T47D (cell line): ENCODE measurements around the gene F11R.
"Not testable (repeated sequence)": the region's sequence is repeated elsewhere in the genome, so short reads cannot be mapped to it uniquely, and the experiment has no call there.

Experiments
- DNase-seq, 2 experiments: peaks; one replicate each; pipeline versions ENCODE4 v3.0.0 to v3.0.0-alpha.2; 2011 to 2012; ENCODE audit warnings: low read depth in 1 of 2, low spot score in 1 of 2
- JUND ChIP-seq: IDR thresholded peaks from 2 replicates; pipeline ENCODE4 v1.6.1; 2012; ENCODE audit warnings: low read depth
- in situ Hi-C: cut with HindIII; loops from 2 replicates; pipeline ENCODE4 v1.10.0; 2016; ENCODE audit warnings: low sequenced_read_pairs, low pct_unique_long_range_greater_than_20kb

The F11R gene

GRCh38 chr1:161020509-161021164, at the start of gene F11R:
F11R (minus strand) TSS chr1:161021152; CDS start chr1:161021073, 79 bp downstream.
- 0 out of 2 replicates have a peak, but pooled peaks have one; percentile 12 for TF ChIP-seq JUND
- in situ Hi-C loops: no loop called here
- peak; percentile 53 to 70 for DNase-seq

- in situ Hi-C loops: no loop called here
- no peak for DNase-seq
- no peak for TF ChIP-seq JUND
Measured at GRCh38 chr1:161069731-161070270, 48.8 kb upstream of the F11R start, which contains the start of gene ARHGAP30. ARHGAP30 (minus strand) TSS chr1:161069891; CDS start chr1:161069624, 267 bp downstream.

- in situ Hi-C loops: no loop called here
- TF ChIP-seq JUND: no peak
- no peak for DNase-seq
Measured at GRCh38 chr1:161069241-161069640, 48.3 kb upstream of the F11R start.

GRCh38 chr1:161068306-161069234, 47.6 kb upstream of the F11R start:
- no peak for TF ChIP-seq JUND
- no peak for DNase-seq
- in situ Hi-C loops: no loop called here

- in situ Hi-C loops: no loop called here
- DNase-seq: no peak
- no peak for TF ChIP-seq JUND
Measured at GRCh38 chr1:161066694-161067093, 45.7 kb upstream of the F11R start.

GRCh38 chr1:161065681-161066080, 44.7 kb upstream of the F11R start:
- in situ Hi-C loops, DNase-seq: not testable (repeated sequence)

- in situ Hi-C loops, DNase-seq: not testable (repeated sequence)
Measured at GRCh38 chr1:161063936-161064335, 43.0 kb upstream of the F11R start.

GRCh38 chr1:161061419-161061818, 40.5 kb upstream of the F11R start:
- no peak for TF ChIP-seq JUND
- in situ Hi-C loops: no loop called here
- DNase-seq: no peak

- TF ChIP-seq JUND: no peak
- DNase-seq: no peak
- in situ Hi-C loops: no loop called here
Measured at GRCh38 chr1:161059293-161059692, 38.3 kb upstream of the F11R start.

- no peak for DNase-seq
- no peak for TF ChIP-seq JUND
- in situ Hi-C loops: no loop called here
Measured at GRCh38 chr1:161054805-161055204, 33.9 kb upstream of the F11R start.

GRCh38 chr1:161054232-161054631, 33.3 kb upstream of the F11R start:
- TF ChIP-seq JUND: no peak
- in situ Hi-C loops: no loop called here
- DNase-seq: no peak

- in situ Hi-C loops: no loop called here
- DNase-seq: no peak
- TF ChIP-seq JUND: no peak
Measured at GRCh38 chr1:161052899-161053298, 31.9 kb upstream of the F11R start.

- no peak for DNase-seq
- in situ Hi-C loops: no loop called here
- TF ChIP-seq JUND: no peak
Measured at GRCh38 chr1:161051219-161051618, 30.3 kb upstream of the F11R start.
